ENCODE data around the gene EPB41L1. TPM values are rescaled to one million over a fixed set of nuclear protein-coding genes. Genes with fewer than 3 reads are reported as not detected.
"Not testable (repeated sequence)": the region's sequence is repeated elsewhere in the genome, so short reads cannot be mapped to it uniquely, and the experiment has no call there.

Gene EPB41L1
- total RNA-seq, 2 donors from 2014 or later = 17.5 to 18.1 TPM

DNA sequence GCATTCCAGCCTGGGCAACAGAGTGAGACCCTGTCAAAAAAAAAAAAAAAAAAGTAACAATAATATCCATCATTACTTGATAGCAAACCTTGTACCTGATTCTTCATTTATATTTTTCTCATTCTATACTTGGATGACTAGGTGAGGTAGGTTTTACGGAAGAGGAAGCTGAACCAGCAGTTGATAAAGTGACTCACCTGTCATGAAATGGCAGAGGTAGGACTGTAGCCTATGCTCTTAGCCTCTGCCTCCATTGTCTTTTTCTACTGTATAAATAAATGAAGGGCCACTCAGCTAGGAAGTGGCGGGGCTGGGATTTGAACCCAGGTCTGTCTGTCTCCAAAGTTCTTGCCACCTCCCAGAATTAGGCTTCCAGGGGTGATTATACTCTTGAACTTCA lies 20.7 kb upstream of the EPB41L1 start:
- no peaks in the 10 kb centered on the region for H3K27me3 ChIP-seq
- H3K9me3 ChIP-seq = no peaks in the 10 kb centered on the region
- H3K36me3 ChIP-seq = no peaks in the 10 kb centered on the region
- TF ChIP-seq, protein P1, sequence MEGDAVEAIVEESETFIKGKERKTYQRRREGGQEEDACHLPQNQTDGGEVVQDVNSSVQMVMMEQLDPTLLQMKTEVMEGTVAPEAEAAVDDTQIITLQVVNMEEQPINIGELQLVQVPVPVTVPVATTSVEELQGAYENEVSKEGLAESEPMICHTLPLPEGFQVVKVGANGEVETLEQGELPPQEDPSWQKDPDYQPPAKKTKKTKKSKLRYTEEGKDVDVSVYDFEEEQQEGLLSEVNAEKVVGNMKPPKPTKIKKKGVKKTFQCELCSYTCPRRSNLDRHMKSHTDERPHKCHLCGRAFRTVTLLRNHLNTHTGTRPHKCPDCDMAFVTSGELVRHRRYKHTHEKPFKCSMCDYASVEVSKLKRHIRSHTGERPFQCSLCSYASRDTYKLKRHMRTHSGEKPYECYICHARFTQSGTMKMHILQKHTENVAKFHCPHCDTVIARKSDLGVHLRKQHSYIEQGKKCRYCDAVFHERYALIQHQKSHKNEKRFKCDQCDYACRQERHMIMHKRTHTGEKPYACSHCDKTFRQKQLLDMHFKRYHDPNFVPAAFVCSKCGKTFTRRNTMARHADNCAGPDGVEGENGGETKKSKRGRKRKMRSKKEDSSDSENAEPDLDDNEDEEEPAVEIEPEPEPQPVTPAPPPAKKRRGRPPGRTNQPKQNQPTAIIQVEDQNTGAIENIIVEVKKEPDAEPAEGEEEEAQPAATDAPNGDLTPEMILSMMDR (IDR thresholded peaks at IDR 0.05) = no peak
- no peak overlapping the region for H3K27ac ChIP-seq
- H3K4me3 ChIP-seq = no peak overlapping the region
- no peak for DNase-seq (ENCODE audit: low spot score)
- peaks cover 0 to 4% of the 10 kb centered on the region in 2 donors for H3K4me1 ChIP-seq

DNA sequence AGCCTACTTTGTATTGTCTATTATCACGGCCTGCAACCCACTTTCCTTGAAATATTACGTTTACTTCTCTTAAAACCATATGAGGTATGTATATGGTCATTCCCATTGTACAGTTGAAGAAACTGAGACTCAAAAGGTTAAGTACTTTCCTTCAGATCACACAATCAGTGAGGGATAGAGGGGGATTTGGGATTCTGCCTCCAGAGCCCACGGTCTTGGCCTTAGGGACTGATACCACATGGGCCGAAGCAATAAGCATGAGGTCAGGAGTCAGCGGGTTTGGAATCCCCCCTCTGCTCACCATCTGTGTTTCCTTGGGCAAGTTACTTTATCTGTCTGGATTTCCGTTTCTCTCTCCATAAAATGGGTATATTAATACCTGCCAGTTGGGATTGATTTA lies 19.4 kb upstream of the EPB41L1 start:
- Histone ChIP-seq H3K36me3 (no peaks in the 10 kb centered on the region), H3K4me1 (peaks cover 0 to 4% of the 10 kb centered on the region in 2 donors), H3K9me3 (no peaks in the 10 kb centered on the region), H3K4me3 (no peak overlapping the region), H3K27ac (no peak overlapping the region), H3K27me3 (no peaks in the 10 kb centered on the region)
- no peak for DNase-seq (ENCODE audit: low spot score)
- TF ChIP-seq, protein P1 (IDR thresholded peaks at IDR 0.05) = no peak

DNA sequence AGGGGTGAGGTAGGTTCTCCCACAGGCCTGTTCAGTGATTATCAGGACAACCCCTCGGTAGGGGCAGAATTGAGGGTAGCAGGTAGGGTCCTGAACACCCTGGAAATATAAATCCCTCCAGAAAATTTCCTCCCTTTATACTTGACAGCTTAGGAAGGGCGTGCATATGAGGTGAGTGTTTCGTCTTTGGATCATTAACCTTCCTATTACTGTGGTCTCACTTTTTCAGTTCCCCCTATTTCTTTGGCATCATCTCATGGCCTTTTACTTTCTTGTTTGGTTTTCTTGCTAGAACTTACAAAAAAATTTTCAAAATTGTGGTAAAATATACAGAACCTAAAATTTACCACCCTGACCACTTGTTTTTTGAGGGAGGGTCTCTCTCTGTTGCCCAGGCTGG lies 18.7 kb upstream of the EPB41L1 start:
- H3K9me3 ChIP-seq = no peaks in the 10 kb centered on the region

DNA sequence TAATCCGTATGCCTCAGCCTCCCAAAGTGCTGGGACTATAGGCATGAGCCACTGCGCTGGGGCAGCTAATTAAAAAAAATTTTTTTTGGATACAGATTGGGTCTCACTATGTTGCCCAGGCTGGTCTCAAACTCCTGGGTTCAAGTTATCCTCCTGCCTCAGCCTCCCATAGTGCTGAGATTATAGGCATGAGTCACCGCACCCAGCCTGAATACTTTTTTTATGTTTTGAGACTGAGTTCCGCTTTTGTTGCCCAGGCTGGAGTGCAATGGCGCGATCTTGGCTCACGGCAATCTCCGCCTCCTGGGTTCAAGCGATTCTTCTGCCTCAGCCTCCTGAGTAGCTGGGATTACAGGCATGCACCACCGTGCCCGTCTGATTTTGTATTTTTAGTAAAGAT lies 17.2 kb upstream of the EPB41L1 start:
- H3K4me3 ChIP-seq; H3K27me3 ChIP-seq; H3K27ac ChIP-seq; H3K36me3 ChIP-seq; DNase-seq (ENCODE audit: low spot score); H3K4me1 ChIP-seq; H3K9me3 ChIP-seq: not testable (repeated sequence)

More for the DNA sequence above, 18.7 kb upstream of the EPB41L1 start:
- TF ChIP-seq, protein P1 (IDR thresholded peaks at IDR 0.05) = no peak
- H3K4me3 ChIP-seq = no peak overlapping the region
- H3K27me3 ChIP-seq = no peaks in the 10 kb centered on the region
- H3K27ac ChIP-seq = no peak overlapping the region
- H3K36me3 ChIP-seq = no peaks in the 10 kb centered on the region
- DNase-seq (ENCODE audit: low spot score) = no peak
- peaks cover 0 to 4% of the 10 kb centered on the region in 2 donors for H3K4me1 ChIP-seq

DNA sequence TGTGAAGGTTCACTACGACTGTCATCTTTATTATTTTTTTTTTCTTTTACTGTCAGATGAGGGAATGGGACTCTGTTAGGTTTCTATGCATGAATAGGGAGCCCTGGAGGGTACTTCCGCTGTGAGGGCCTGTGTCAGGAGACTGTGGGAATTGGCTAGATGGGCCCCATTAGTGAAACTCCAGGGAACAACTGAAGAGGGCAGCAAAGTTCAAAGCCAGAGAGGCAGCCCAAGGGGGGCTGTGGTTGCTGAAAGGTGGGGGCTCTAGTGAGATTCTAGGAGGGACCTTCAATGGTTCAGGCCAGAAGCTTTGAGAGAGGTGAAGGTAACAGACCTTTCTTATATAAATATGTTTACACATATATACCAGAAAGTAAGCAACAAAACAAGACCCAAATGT lies 13.2 kb upstream of the EPB41L1 start:
- Histone ChIP-seq H3K4me1 (peaks cover 0 to 18% of the 10 kb centered on the region in 2 donors), H3K4me3 (no peak overlapping the region), H3K27me3 (no peaks in the 10 kb centered on the region), H3K27ac (no peak overlapping the region), H3K9me3 (no peaks in the 10 kb centered on the region), H3K36me3 (no peaks in the 10 kb centered on the region)
- TF ChIP-seq, protein P1 (IDR thresholded peaks at IDR 0.05) = no peak
- no peak for DNase-seq (ENCODE audit: low spot score)

DNA sequence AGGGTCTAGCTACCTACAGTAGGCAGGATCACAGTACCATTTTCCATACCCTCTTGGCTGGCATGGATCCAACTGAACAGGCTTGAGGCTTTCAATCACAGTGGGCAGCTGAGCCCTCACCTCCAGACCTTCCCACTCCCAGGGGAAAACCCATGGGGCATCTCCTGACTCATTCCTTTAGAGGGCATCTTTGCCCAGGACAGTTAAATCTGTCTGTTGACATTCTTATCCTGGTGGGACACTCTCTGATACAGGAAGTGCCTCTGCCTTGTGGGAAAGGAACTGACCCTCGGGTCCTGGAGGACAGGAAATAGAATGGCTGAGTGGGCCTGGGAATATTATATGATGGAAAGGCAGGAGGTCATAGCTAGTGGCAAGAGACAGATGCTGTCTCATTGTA lies 10.2 kb upstream of the EPB41L1 start:
- TF ChIP-seq, protein P1 (IDR thresholded peaks at IDR 0.05) = no peak
- Histone ChIP-seq H3K9me3 (no peaks in the 10 kb centered on the region), H3K27me3 (no peaks in the 10 kb centered on the region), H3K4me1 (peaks cover 0 to 40% of the 10 kb centered on the region in 2 donors), H3K4me3 (no peak overlapping the region), H3K36me3 (no peaks in the 10 kb centered on the region), H3K27ac (peak overlapping the region in 1 of 2 donors; percentile 77)
- no peak for DNase-seq (ENCODE audit: low spot score)
